PC-9 (cell line): ENCODE data around the gene SMPD3. TPM values are rescaled to one million over a fixed set of nuclear protein-coding genes. Genes with fewer than 3 reads are reported as not detected.

Source experiments
- BruUV-seq: library from RNA; stranded (reverse); fragments of 400-500 nt; replicated peaks from 2 replicates; lab custom pipeline; 2021; lab: Mats Ljungman, UMichigan
- CTCF ChIA-PET: fragments of 300-600 bp; sonication (Branson Sonifier 250); formaldehyde crosslinking; loops from one replicate; lab custom pipeline; 2022; ENCODE audit warnings: antibody characterized with exemption; lab: Charles Lee
- POLR2A ChIA-PET: fragments of 300-600 bp; sonication (Branson Sonifier 250); formaldehyde crosslinking; loops from one replicate; lab custom pipeline; 2022; ENCODE audit warnings: antibody characterized with exemption; ENCODE audit not compliant: unreplicated experiment; lab: Charles Lee
- DNase-seq, 2 experiments: peaks; one replicate each; pipeline versions ENCODE4 v3.0.0 to v3.0.0-alpha.2; 2015 to 2022; ENCODE audit warnings: mixed read lengths in 1 of 2
- H2AFZ ChIP-seq: fragments of 200-600 bp; sonication (generic); 2 replicates; pipeline ENCODE4 v1.8.1; 2017; ENCODE audit warnings: antibody characterized with exemption
- H3F3A ChIP-seq: fragments of 200-600 bp; sonication (generic); 2 replicates; pipeline ENCODE4 v1.8.1; 2017; ENCODE audit warnings: antibody characterized with exemption, mild to moderate bottlenecking, low read depth; ENCODE audit not compliant: insufficient read depth
- H3K27ac ChIP-seq: fragments of 200-600 bp; sonication (generic); 2 replicates; pipeline ENCODE4 v1.6.1; 2016; ENCODE audit warnings: mixed run types
- H3K27me3 ChIP-seq: fragments of 200-600 bp; sonication (generic); 2 replicates; pipeline ENCODE4 v1.6.1; 2016; ENCODE audit warnings: low read depth, mixed run types; ENCODE audit not compliant: insufficient read depth
- H3K36me3 ChIP-seq: fragments of 200-600 bp; sonication (generic); 2 replicates; pipeline ENCODE4 v1.6.1; 2016; ENCODE audit warnings: low read depth, mixed run types
- H3K4me1 ChIP-seq: fragments of 200-600 bp; sonication (generic); replicated peaks from 2 replicates; pipeline ENCODE4 v1.6.1; 2016; ENCODE audit warnings: mixed run types; ENCODE audit not compliant: insufficient read depth
- H3K4me2 ChIP-seq: fragments of 200-600 bp; sonication (generic); 2 replicates; pipeline ENCODE4 v1.6.1; 2017; ENCODE audit warnings: mixed run types
- H3K4me3 ChIP-seq: fragments of 200-600 bp; sonication (generic); 2 replicates; pipeline ENCODE4 v1.6.1; 2016; ENCODE audit warnings: mixed run types
- H3K79me2 ChIP-seq: fragments of 200-600 bp; sonication (generic); 2 replicates; pipeline ENCODE4 v1.6.1; 2017; ENCODE audit warnings: low read depth, mixed run types
- H3K9me2 ChIP-seq: fragments of 200-600 bp; sonication (generic); 2 replicates; pipeline ENCODE4 v1.8.1; 2017; ENCODE audit warnings: mild to moderate bottlenecking; ENCODE audit not compliant: insufficient read depth
- H3K9me3 ChIP-seq: fragments of 200-600 bp; sonication (generic); 2 replicates; pipeline ENCODE4 v1.8.1; 2016; ENCODE audit warnings: low read depth; ENCODE audit not compliant: insufficient read depth
- H4K20me1 ChIP-seq: fragments of 200-600 bp; sonication (generic); 2 replicates; pipeline ENCODE4 v1.8.1; 2017; ENCODE audit not compliant: insufficient read depth
- EZH2 ChIP-seq: fragments of 200-600 bp; sonication (generic); IDR thresholded peaks from 2 replicates; pipeline ENCODE4 v1.8.0; 2017; ENCODE audit warnings: antibody characterized with exemption, low read depth
- intact Hi-C: fragments of 100-400 bp; cut with micrococcal nuclease; formaldehyde crosslinking; loops from one replicate; pipeline ENCODE4 v1.10.0; 2022; ENCODE audit not compliant: unreplicated experiment
- total RNA-seq: library from RNA; stranded (reverse); gene quantifications from 2 replicates; pipeline ENCODE4 v1.2.3, GENCODE V29; 2021
- TF ChIP-seq, protein P1 (sequence below): fragments of 200-600 bp; sonication (generic); conservative IDR thresholded peaks from 2 replicates; pipeline ENCODE4 v1.6.1; 2017; ENCODE audit warnings: mixed run types, antibody characterized with exemption, mild to moderate bottlenecking, moderate library complexity

SMPD3 gene
- total RNA-seq, 1 experiment from 2014 or later: 0.94 TPM

DNA sequence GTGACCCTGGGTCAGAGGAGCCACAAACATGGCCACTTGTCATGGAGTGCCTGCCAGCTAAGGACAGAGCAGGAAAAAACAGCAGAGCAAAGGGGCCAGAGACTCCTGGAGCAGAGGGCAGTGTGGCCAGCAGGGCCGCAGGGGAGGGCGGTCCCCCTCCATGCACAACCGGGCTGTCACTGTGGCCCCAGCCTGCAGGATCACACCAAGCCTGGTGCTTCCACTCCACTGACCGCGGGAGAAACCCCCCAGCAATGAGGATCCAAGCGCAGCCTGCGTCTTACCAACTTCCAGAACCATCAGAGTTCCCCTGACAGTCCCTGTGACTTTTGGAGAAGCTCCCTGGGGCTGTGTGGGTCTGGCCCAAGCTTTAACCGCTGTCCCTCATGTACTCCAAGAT lies 75.5 kb downstream of the SMPD3 start:
- Histone ChIP-seq H3K4me3 (no peak overlapping the region), H3F3A (no peaks in the 10 kb centered on the region), H3K27me3 (no peaks in the 10 kb centered on the region), H3K4me2 (no peak overlapping the region), H3K9me2 (no peaks in the 10 kb centered on the region), H3K4me1 (peaks cover 4% of the 10 kb centered on the region; the same call in 1 of the 2 replicates), H3K27ac (no peak overlapping the region), H3K9me3 (no peaks in the 10 kb centered on the region), H4K20me1 (no peaks in the 10 kb centered on the region), H2AFZ (no peak overlapping the region), H3K79me2 (no peaks in the 10 kb centered on the region), H3K36me3 (no peaks in the 10 kb centered on the region)
- intact Hi-C loops: no loop called here
- ChIA-PET CTCF (no interaction called here), POLR2A (no interaction called here)
- no TSS peak for BruUV-seq
- no peak for TF ChIP-seq EZH2
- TF ChIP-seq, protein P1, sequence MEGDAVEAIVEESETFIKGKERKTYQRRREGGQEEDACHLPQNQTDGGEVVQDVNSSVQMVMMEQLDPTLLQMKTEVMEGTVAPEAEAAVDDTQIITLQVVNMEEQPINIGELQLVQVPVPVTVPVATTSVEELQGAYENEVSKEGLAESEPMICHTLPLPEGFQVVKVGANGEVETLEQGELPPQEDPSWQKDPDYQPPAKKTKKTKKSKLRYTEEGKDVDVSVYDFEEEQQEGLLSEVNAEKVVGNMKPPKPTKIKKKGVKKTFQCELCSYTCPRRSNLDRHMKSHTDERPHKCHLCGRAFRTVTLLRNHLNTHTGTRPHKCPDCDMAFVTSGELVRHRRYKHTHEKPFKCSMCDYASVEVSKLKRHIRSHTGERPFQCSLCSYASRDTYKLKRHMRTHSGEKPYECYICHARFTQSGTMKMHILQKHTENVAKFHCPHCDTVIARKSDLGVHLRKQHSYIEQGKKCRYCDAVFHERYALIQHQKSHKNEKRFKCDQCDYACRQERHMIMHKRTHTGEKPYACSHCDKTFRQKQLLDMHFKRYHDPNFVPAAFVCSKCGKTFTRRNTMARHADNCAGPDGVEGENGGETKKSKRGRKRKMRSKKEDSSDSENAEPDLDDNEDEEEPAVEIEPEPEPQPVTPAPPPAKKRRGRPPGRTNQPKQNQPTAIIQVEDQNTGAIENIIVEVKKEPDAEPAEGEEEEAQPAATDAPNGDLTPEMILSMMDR: no peak
- no peak for DNase-seq

DNA sequence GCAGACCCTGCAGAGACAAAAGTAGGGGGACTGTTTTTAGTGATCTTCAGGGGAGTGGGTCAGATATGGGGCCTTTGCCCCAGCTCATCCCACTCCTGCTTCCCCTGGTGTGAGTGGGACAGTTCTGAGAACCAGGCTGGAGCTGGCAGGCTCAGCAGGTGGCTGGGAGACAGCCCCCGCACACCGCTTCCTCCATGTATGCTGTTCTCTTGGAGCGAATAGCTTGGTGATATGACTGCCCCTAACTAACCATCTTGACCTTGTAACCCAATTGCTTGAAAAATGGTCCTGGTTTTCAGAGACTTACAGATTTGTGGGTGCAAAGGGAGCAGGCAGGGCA lies 76.0 kb downstream of the SMPD3 start:
- Histone ChIP-seq H3K4me3 (no peak overlapping the region), H3K9me3 (no peaks in the 10 kb centered on the region), H3F3A (no peaks in the 10 kb centered on the region), H4K20me1 (no peaks in the 10 kb centered on the region), H3K4me2 (no peak overlapping the region), H3K27ac (no peak overlapping the region), H3K4me1 (no peaks in the 10 kb centered on the region), H3K36me3 (no peaks in the 10 kb centered on the region), H3K27me3 (no peaks in the 10 kb centered on the region), H2AFZ (no peak overlapping the region), H3K9me2 (no peaks in the 10 kb centered on the region), H3K79me2 (no peaks in the 10 kb centered on the region)
- BruUV-seq: no TSS peak
- POLR2A ChIA-PET: no interaction called here
- CTCF ChIA-PET: no interaction called here
- DNase-seq: no peak
- intact Hi-C loops: no loop called here
- TF ChIP-seq EZH2: no peak

DNA sequence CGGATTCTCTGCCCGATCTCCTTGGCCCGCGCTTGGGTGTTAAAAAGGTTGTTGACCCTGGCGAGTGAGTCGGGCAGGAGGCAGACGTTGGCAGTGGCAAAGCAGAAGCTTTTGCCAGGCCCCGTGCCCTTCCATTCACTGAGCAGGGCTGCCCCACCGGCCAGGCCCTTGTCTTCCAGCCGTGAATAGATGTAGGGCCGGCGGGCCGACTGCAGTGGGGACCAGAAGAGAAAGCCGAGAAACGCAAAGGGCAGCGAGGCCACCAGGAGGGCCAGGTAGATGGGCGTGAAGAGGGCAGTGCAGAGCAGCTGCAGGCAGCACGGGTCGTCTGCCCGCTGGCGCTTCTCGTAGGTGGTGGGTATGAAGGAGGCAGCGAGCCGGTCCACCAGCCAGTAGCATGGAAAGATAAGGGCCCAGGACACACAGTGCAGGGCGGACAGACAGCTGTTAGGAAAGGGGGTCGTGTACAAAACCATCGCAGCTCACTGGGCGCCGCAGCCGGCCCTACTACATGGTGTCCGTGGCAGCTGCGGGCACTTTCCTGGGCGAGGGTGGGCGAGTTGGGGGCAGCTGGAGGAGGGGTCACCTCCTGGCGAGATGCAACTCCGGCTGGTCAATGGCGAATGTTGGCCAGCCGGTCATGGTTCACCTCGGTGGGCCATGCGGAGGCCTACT lies 76.5 kb downstream of the SMPD3 start:
- Histone ChIP-seq H3F3A (no peaks in the 10 kb centered on the region), H3K79me2 (no peaks in the 10 kb centered on the region), H2AFZ (no peak overlapping the region), H3K27me3 (no peaks in the 10 kb centered on the region), H3K4me2 (no peak overlapping the region), H3K9me2 (no peaks in the 10 kb centered on the region), H3K4me1 (no peaks in the 10 kb centered on the region), H3K27ac (no peak overlapping the region), H3K4me3 (no peak overlapping the region), H3K36me3 (no peaks in the 10 kb centered on the region), H3K9me3 (no peaks in the 10 kb centered on the region), H4K20me1 (no peaks in the 10 kb centered on the region)
- ChIA-PET POLR2A (no interaction called here), CTCF (no interaction called here)
- intact Hi-C loops: no loop called here
- DNase-seq: no peak
- no TSS peak for BruUV-seq
- no peak for TF ChIP-seq EZH2

DNA sequence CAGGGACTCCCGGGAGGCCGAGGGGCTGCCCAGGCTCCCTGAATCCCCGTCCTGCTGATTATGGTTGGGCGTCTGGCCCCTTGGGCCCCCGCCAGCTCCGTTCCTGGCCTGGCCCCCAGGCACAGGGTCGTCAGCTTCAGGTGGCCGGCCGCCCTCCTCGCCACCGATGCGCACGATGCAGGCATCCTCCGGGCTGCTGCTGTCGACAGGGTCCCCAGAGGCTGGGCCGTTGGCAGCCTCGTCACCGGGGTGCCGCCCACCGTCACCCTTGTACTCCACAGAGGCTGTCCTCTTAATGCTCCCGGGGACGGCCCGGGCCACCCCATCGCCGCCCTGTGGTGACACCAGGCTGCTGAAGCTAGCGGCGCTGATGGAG lies 77.0 kb downstream of the SMPD3 start:
- ChIA-PET CTCF (no interaction called here), POLR2A (no interaction called here)
- Histone ChIP-seq H3K9me3 (no peaks in the 10 kb centered on the region), H2AFZ (no peak overlapping the region), H3K36me3 (no peaks in the 10 kb centered on the region), H3K4me1 (no peaks in the 10 kb centered on the region), H3F3A (no peaks in the 10 kb centered on the region), H3K27me3 (no peaks in the 10 kb centered on the region), H3K9me2 (no peaks in the 10 kb centered on the region), H3K4me3 (no peak overlapping the region), H3K27ac (no peak overlapping the region), H3K79me2 (no peaks in the 10 kb centered on the region), H3K4me2 (no peak overlapping the region), H4K20me1 (no peaks in the 10 kb centered on the region)
- no peak for TF ChIP-seq EZH2
- TF ChIP-seq, protein P1: no peak
- DNase-seq: no peak
- intact Hi-C loops: no loop called here
- BruUV-seq: no TSS peak
